HUES6 (cell line): ENCODE results near the gene GRHL3.

Experiments used
- H3K27ac ChIP-seq: 2 replicates; pipeline ENCODE4 v1.7.0; 2013; ENCODE audit warnings: low read depth, mild to moderate bottlenecking, low read length, inconsistent platforms
- H3K27me3 ChIP-seq: 2 replicates; pipeline ENCODE4 v1.6.1; 2013; ENCODE audit warnings: low read length; ENCODE audit not compliant: control insufficient read depth, insufficient read depth
- H3K36me3 ChIP-seq: 2 replicates; pipeline ENCODE4 v1.6.1; 2013; ENCODE audit warnings: low read length; ENCODE audit not compliant: control insufficient read depth, insufficient read depth
- H3K4me1 ChIP-seq: 2 replicates; pipeline ENCODE4 v1.6.1; 2013; ENCODE audit warnings: low read length; ENCODE audit not compliant: control insufficient read depth, insufficient read depth
- H3K4me3 ChIP-seq: 2 replicates; pipeline ENCODE4 v1.5.1; 2013; ENCODE audit warnings: low read depth, low read length
- H3K9ac ChIP-seq: one replicate; pipeline ENCODE4 v1.6.1; 2013; ENCODE audit warnings: mild to moderate bottlenecking, low read length
- H3K9me3 ChIP-seq: 2 replicates; pipeline ENCODE4 v1.6.1; 2013; ENCODE audit warnings: low read depth, low read length; ENCODE audit not compliant: control insufficient read depth, insufficient read depth

Gene GRHL3

DNA sequence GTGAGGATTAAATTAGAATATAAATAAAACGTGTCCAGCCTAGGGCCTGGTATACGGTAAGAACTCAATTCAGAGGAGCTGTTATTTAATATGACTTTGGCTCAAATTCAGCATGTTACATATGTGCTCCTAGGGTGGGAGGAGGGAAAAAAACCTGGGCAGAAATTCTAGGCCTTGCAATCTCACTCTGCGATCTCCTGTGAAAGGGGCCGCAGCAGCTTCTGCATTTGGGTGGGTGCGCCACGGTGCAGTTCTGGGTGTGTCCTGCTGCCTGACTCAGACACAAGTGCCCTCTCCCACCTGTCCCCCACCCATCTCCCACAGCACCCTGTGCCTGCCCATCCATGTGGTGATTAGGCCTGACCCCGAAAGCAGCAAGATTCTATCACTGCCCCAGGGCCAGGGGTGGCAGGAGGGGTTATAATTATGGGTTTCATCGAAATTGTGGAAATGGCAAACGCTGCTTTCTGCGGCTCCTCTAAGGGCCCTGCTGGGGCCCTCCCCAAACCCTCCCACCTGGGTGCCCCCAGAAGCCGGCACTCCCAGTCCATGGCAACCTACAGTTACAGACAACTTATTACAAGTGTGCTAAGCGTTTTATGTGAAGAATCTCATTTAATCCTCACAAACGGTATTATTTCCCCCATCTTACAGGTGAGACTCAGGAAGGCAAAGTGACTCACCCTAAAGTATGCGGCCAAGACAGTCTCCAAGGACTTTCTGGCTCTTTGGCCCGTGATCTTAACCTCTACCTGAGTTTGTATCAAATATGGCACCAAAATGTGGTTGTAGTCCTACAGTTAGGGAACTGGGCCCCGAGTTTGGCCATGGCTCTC, 25.5 kb upstream of the GRHL3 start:
- H3K9ac ChIP-seq = no peak overlapping the region

DNA sequence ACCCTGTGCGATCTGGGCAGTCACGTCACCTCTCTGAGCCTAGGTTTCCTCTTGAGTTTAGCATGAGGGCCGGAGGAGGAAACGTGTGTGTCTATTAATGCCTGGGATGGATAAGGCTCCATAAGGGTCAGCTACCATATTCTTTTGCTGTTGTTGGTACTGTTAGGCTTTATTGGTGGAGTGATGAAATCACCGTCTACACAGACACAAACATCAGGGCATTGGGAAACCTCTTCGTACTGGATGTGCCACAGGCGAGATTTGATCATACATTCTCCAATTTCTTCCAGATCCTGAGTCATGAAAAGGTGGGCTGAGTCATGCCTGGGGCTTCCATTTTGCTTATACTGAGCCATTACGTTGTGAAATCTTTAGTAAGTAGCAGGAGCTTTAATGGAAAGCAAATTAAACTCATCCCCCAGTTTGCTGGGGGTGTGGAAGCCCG, 24.9 kb upstream of the GRHL3 start:
- Histone ChIP-seq H3K27me3 (no peaks in the 10 kb centered on the region), H3K9me3 (no peaks in the 10 kb centered on the region), H3K4me3 (no peak overlapping the region), H3K9ac (no peak overlapping the region), H3K27ac (no peak overlapping the region), H3K4me1 (peaks cover 35% of the 10 kb centered on the region), H3K36me3 (no peaks in the 10 kb centered on the region)

More for the DNA sequence above, 25.5 kb upstream of the GRHL3 start:
- Histone ChIP-seq H3K27ac (no peak overlapping the region), H3K4me3 (no peak overlapping the region), H3K4me1 (peaks cover 35% of the 10 kb centered on the region), H3K27me3 (no peaks in the 10 kb centered on the region), H3K9me3 (no peaks in the 10 kb centered on the region), H3K36me3 (no peaks in the 10 kb centered on the region)

DNA sequence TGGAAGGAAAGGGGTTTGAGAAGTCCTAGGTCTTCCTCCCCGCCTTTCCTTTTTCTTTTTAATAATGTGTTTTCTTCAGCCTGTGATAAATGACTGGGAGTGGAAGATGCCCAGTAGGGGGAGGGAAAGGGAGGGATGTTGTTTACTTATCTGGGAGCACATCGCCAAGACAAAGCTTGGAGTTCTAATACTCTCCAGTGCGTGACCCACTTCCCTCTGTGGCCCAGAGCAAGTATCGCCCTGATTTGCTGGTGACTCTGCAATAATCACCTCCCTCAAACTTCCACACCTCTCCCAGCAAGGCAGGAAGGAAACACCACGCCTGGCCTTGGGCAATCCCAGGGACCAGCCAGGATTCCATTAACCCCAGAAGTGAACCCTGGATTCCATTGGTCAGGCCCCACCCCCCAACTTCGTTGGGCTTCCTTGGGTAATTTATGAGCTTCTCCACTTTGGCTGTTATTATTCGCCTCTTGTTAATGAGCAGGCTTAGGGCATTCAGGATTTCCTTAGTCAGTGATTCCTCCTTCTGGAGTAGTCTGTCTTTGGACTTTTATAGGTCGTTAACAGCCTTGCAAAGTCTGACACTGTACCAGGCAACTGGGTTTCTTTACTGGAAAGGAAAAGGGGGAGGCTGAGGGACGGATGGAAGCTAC, 24.3 kb upstream of the GRHL3 start:
- no peak overlapping the region for H3K27ac ChIP-seq
- H3K9me3 ChIP-seq = no peaks in the 10 kb centered on the region
- H3K36me3 ChIP-seq = no peaks in the 10 kb centered on the region
- H3K4me1 ChIP-seq = peaks cover 35% of the 10 kb centered on the region
- no peaks in the 10 kb centered on the region for H3K27me3 ChIP-seq
- no peak overlapping the region for H3K4me3 ChIP-seq
- H3K9ac ChIP-seq = no peak overlapping the region

DNA sequence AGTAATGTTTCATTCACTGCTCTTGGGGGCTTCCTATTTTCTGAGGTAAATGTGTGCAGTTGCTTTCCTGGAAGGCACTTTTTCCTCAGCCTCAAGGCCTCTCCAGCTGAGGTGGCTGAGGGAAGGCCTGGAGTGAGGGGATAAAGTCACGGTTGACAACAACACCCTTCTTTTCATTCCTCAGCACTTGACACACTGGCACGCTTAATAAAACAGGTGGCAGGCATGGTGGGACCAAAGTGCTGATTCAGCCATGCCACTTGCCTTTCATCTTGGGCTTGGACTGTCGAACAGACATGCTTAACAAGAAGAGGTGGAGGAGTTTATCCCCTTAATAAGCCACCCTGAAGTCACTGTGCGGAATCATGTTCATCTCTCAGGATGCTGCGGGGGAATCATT, 23.6 kb upstream of the GRHL3 start:
- no peak overlapping the region for H3K9ac ChIP-seq
- H3K4me3 ChIP-seq = no peak overlapping the region
- no peak overlapping the region for H3K27ac ChIP-seq
- H3K27me3 ChIP-seq = no peaks in the 10 kb centered on the region
- H3K4me1 ChIP-seq = peaks cover 35% of the 10 kb centered on the region
- no peaks in the 10 kb centered on the region for H3K36me3 ChIP-seq
- no peaks in the 10 kb centered on the region for H3K9me3 ChIP-seq

DNA sequence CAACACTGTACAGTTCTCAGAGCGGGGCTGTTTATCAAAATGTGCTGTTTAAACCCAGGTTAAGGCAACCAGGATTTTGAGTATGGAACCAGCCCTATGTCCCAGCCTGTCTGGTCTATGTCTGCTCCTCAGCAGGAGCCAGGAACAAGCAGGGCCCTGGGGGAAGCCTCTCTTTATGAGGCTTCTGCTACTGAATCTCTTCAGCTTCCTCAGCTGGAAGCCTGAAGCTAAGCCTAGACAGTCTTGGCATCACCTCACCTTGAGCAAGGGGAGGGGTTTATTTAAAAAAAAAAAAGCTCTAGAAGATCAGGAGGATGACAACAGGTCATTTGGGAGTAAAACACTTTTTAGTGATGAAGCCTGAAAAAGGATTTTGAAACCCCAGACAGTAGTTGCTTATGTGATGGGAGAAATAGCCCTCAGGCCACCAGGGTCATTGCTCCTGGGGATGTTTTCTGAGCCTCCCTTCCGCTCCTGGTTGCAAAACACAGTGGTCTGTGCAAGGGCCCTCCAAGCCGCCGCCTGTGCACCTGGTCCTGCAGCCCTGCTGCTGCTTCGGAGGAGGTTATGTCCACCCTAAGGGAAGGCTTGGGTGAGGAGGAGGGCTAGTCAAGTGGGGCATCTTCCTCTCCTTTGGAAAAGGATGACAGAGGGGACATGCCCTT, 21.8 kb upstream of the GRHL3 start:
- H3K4me1 ChIP-seq = peaks cover 40% of the 10 kb centered on the region

DNA sequence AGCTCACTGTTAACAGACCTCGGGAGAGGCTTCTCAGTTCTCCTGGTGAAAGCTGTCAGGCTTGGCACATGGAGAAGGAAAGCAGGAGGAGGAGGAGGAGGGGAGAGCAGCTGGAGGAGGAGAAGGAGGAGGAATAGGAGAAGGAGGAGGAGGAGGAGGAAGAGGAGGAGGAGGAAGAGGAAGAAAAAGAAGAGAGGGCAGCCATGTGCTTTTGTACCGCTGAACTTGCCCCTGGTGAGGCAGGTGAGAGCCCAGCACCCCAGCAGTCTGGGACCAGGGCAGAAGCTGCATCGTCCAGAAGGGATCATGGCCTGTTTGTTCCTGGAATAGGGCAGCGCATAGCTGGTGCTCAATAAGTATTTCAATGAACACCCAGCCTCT, 21.3 kb upstream of the GRHL3 start:
- H3K9me3 ChIP-seq = no peaks in the 10 kb centered on the region
- H3K27ac ChIP-seq = no peak overlapping the region
- peaks cover 40% of the 10 kb centered on the region for H3K4me1 ChIP-seq
- H3K36me3 ChIP-seq = no peaks in the 10 kb centered on the region
- no peak overlapping the region for H3K4me3 ChIP-seq
- no peaks in the 10 kb centered on the region for H3K27me3 ChIP-seq
- no peak overlapping the region for H3K9ac ChIP-seq

More for the DNA sequence above, 21.8 kb upstream of the GRHL3 start:
- Histone ChIP-seq H3K4me3 (no peak overlapping the region), H3K27me3 (no peaks in the 10 kb centered on the region), H3K27ac (no peak overlapping the region), H3K9ac (no peak overlapping the region), H3K36me3 (no peaks in the 10 kb centered on the region), H3K9me3 (no peaks in the 10 kb centered on the region)

DNA sequence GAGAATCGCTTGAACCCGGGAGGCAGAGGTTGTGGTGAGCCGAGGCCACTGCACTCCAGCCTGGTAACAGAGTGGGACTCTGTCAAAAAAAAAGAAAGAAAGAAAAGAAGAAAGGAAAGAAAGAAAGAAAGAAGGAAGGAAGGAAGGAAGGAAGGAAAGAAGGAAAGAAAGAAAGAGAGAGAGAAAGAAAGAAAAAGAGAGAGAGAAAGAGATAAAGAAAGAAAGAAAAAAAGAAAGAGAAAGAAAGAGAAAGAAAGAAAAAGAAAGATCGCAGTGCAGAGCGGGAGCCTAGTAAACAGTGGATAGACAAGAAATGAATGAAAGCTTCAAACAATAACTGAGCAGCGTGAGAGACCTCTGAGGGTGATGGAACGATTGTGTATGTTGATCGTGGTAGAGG, 20.6 kb upstream of the GRHL3 start:
- H3K36me3 ChIP-seq = no peaks in the 10 kb centered on the region
- H3K27ac ChIP-seq = no peak overlapping the region
- H3K9ac ChIP-seq = no peak overlapping the region
- no peaks in the 10 kb centered on the region for H3K27me3 ChIP-seq
- no peak overlapping the region for H3K4me3 ChIP-seq
- H3K9me3 ChIP-seq = no peaks in the 10 kb centered on the region
- peaks cover 40% of the 10 kb centered on the region for H3K4me1 ChIP-seq

DNA sequence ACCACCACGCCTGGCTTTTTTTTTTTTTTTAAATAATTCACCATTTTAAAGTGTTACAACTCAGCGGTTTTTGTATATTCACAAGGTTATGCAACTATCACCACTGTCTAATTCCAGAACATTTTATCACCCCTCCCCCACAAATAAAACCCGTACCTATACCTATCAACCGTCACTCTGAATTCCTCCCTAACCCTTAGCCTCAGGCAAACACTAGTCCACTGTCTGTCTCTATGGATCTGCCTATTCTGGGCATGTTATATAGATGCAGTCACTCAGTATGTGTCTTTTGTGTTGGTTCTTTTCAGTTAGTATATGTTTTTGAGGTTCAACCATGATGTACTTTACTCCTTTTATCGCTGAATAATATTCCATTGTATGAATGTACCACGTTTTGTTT, 19.3 kb upstream of the GRHL3 start:
- Histone ChIP-seq H3K9ac (no peak overlapping the region), H3K36me3 (no peaks in the 10 kb centered on the region), H3K4me1 (peaks cover 37% of the 10 kb centered on the region), H3K9me3 (no peaks in the 10 kb centered on the region), H3K27ac (no peak overlapping the region), H3K27me3 (no peaks in the 10 kb centered on the region), H3K4me3 (no peak overlapping the region)

DNA sequence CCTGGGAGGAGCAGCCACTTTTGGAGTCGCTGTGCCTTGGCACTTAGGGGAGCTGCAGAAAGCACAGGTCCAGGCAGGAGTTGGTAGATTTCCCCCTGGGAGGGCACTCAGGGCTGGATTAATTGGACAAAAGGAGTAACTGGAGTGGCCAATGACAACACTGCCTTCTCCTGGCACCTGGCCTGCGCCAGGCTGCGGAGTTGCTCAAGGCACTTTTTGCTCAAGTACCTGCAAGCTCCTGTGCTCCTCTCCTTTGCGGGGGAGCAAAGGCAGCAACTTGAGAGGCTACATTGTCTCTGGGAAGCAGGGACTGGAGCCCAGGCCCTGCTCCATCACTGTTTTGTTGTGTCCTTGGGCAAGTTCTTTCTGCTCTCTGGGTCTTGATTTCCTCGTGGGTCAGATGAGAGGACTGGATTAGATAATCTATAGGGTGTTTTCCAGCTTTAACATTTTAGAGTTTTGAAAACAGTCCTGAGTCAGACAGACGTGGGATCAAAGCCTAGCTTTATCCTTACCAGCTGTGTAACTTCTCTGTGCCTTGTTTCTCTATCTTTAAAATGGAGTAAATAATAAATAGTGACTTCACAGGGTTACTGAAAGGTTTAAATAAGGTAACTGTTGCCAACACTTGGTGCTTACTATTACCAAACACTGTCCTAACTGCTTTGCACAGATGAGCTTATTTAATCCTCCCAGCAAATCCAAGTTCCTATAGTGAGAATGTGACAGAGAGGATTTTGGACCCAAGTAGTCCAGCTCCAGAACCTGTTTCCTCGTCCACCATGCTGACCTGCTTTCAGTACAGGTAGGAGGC, 18.0 kb upstream of the GRHL3 start:
- Histone ChIP-seq H3K4me3 (no peak overlapping the region), H3K27ac (no peak overlapping the region), H3K9me3 (no peaks in the 10 kb centered on the region), H3K9ac (no peak overlapping the region), H3K4me1 (peaks cover 33% of the 10 kb centered on the region), H3K36me3 (no peaks in the 10 kb centered on the region), H3K27me3 (no peaks in the 10 kb centered on the region)

DNA sequence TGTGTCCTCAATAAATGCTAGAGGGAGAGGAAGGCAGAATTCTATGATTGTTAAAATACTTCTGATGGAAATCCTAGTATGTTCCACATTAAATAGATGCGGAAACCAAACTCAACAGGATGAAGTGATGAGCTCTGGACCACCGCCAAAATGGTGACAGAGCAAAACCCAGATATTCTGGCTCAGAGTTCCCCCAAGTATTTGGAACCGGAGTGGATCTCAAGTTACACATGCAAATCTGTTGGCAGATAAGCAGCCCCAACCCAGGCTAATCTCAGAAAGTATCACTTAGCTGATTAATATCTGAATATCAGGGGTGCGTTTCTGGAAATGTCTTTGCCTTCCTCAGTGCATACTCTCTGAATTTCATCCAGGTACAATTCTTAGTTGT, 17.4 kb upstream of the GRHL3 start:
- Histone ChIP-seq H3K4me1 (peaks cover 34% of the 10 kb centered on the region), H3K9me3 (no peaks in the 10 kb centered on the region), H3K4me3 (no peak overlapping the region), H3K36me3 (no peaks in the 10 kb centered on the region), H3K27me3 (no peaks in the 10 kb centered on the region), H3K27ac (no peak overlapping the region), H3K9ac (no peak overlapping the region)
